ENCODE measurements around the gene COA8. TPM values are rescaled to one million over a fixed set of nuclear protein-coding genes. Genes with fewer than 3 reads are reported as not detected.

The COA8 gene
- polyA plus RNA-seq, 1 donor = 56.4 TPM

GRCh38 chr14:103548463-103549351, 14.1 kb upstream of the COA8 start:
- no peak for DNase-seq (ENCODE audit: low read depth)

GRCh38 chr14:103549361-103550311, 13.1 kb upstream of the COA8 start:
- DNase-seq (ENCODE audit: low read depth) = no peak

GRCh38 chr14:103550451-103551337, 12.1 kb upstream of the COA8 start:
- no peak for DNase-seq (ENCODE audit: low read depth)

GRCh38 chr14:103551338-103551762, 11.4 kb upstream of the COA8 start:
- DNase-seq (ENCODE audit: low read depth) = no peak

GRCh38 chr14:103552011-103552845, 10.5 kb upstream of the COA8 start:
- no peak for DNase-seq (ENCODE audit: low read depth)

GRCh38 chr14:103552846-103553210, 9.9 kb upstream of the COA8 start:
- DNase-seq (ENCODE audit: low read depth) = no peak

- no peak for DNase-seq (ENCODE audit: low read depth)
These were observed 7.0 kb upstream of the COA8 start for GRCh38 chr14:103555559-103556337.

GRCh38 chr14:103556946-103557758, 5.6 kb upstream of the COA8 start:
- no peak for DNase-seq (ENCODE audit: low read depth)

GRCh38 chr14:103558071-103558882, 4.5 kb upstream of the COA8 start:
- no peak for DNase-seq (ENCODE audit: low read depth)

- DNase-seq (ENCODE audit: low read depth) = no peak
These were observed 3.0 kb upstream of the COA8 start for GRCh38 chr14:103559766-103560165.

GRCh38 chr14:103560691-103561090, 2.1 kb upstream of the COA8 start:
- no peak for DNase-seq (ENCODE audit: low read depth)

GRCh38 chr14:103561381-103562178, 1.2 kb upstream of the COA8 start:
- DNase-seq (ENCODE audit: low read depth) = no peak

GRCh38 chr14:103562179-103562428, 656 bp upstream of the COA8 start:
- DNase-seq (ENCODE audit: low read depth) = no peak

- DNase-seq (ENCODE audit: low read depth) = no peak
These were observed 463 bp downstream of the COA8 start for GRCh38 chr14:103563226-103563620.

GRCh38 chr14:103563844-103564505, 1.2 kb downstream of the COA8 start:
- no peak for DNase-seq (ENCODE audit: low read depth)

GRCh38 chr14:103568952-103569351, 6.2 kb downstream of the COA8 start:
- DNase-seq (ENCODE audit: low read depth) = no peak

- no peak for DNase-seq (ENCODE audit: low read depth)
These were observed 6.6 kb downstream of the COA8 start for GRCh38 chr14:103569408-103569807.
